Kidney (tissue), 14 donors: ENCODE measurements around the gene PLCB3. TPM values are rescaled to one million over a fixed set of nuclear protein-coding genes. Genes with fewer than 3 reads are reported as not detected.

Experiments used
- DNase-seq, 5 donors: peaks; one replicate each; pipeline ENCODE4 v3.0.0-alpha.2; 2013 to 2020
- FAIRE-seq: peaks from 2 replicates; lab custom pipeline; 2012; peaks lifted over from hg19 to GRCh38; lab: Jason Lieb, UNC
- H3K27ac ChIP-seq, 2 donors: one replicate each; pipeline ENCODE4 v1.7.0; 2013; ENCODE audit warnings: low read depth in 2 of 2, low read length in 2 of 2, inconsistent platforms in 1 of 2
- H3K27me3 ChIP-seq: one replicate; pipeline ENCODE4 v1.7.1; 2013; ENCODE audit warnings: low read length, inconsistent platforms; ENCODE audit not compliant: control insufficient read depth, insufficient read depth
- H3K36me3 ChIP-seq, 3 donors: one replicate each; pipeline versions ENCODE4 v1.7.0 to v1.7.1; 2013; ENCODE audit warnings: low read length in 3 of 3, control low read depth in 1 of 3, inconsistent platforms in 1 of 3; ENCODE audit not compliant: insufficient read depth in 3 of 3, control insufficient read depth in 2 of 3
- H3K4me1 ChIP-seq, 3 donors: one replicate each; pipeline versions ENCODE4 v1.7.0 to v1.7.1; 2013; ENCODE audit warnings: low read length in 3 of 3, inconsistent platforms in 1 of 3, low read depth in 1 of 3; ENCODE audit not compliant: control insufficient read depth in 2 of 3, insufficient read depth in 2 of 3
- H3K4me3 ChIP-seq, 3 donors: one replicate each; pipeline versions ENCODE4 v1.7.0 to v1.8.1; 2013; ENCODE audit warnings: low read length in 3 of 3, control low read depth in 1 of 3, inconsistent platforms in 1 of 3
- H3K9ac ChIP-seq, 3 donors: one replicate each; pipeline versions ENCODE4 v1.7.0 to v1.7.1; 2013; ENCODE audit warnings: low read length in 3 of 3, control low read depth in 1 of 3, inconsistent platforms in 1 of 3
- H3K9me3 ChIP-seq, 3 donors: one replicate each; pipeline versions ENCODE4 v1.7.0 to v1.7.1; 2013; ENCODE audit warnings: low read length in 3 of 3, control low read depth in 1 of 3, inconsistent platforms in 1 of 3; ENCODE audit not compliant: control insufficient read depth in 2 of 3, insufficient read depth in 1 of 3
- intact Hi-C: fragments of 100-400 bp; cut with DNase I; formaldehyde crosslinking; loops from one replicate; pipeline ENCODE4 v1.11.1; 2022
- polyA plus RNA-seq: library from polyadenylated mRNA; stranded (reverse); fragments of 350-450 nt; fragmentation: Illumina TruSeq; extraction: RNeasy Lipid Tissue Mini Kit (QIAGEN cat#74804); gene quantifications from one replicate; pipeline ENCODE4 v1.2.3, GENCODE V29; 2014; ENCODE audit warnings: low read depth, low replicate concordance; ENCODE audit not compliant: insufficient read depth
- total RNA-seq: library from RNA; stranded (reverse); fragmentation: NEBNext Ultra II Directional; extraction: Animal tissue kit (Norgen Biotek cat#: 25700); gene quantifications from one replicate; pipeline ENCODE4 v1.2.1, GENCODE V29; 2021
- TF ChIP-seq, protein P1 (sequence below): IDR thresholded peaks from 3 replicates; pipeline ENCODE4 v1.5.1; 2012; ENCODE audit warnings: mild to moderate bottlenecking, moderate library complexity, borderline replicate concordance; ENCODE audit not compliant: insufficient read depth; ENCODE audit errors: extremely low read depth
- donor health status: control.
- donor health status: control.
- donor health status: control.
- donor health status: control.
- donor health status: control.
- donor health status: DM: yes; HTN: yes; CAD: no.
- donor health status: Normal renal cell carcinoma (clear cell type).

The PLCB3 gene
- total and polyA plus RNA-seq, 2 donors from 2014 or later: 9.6 to 24.6 TPM

DNA sequence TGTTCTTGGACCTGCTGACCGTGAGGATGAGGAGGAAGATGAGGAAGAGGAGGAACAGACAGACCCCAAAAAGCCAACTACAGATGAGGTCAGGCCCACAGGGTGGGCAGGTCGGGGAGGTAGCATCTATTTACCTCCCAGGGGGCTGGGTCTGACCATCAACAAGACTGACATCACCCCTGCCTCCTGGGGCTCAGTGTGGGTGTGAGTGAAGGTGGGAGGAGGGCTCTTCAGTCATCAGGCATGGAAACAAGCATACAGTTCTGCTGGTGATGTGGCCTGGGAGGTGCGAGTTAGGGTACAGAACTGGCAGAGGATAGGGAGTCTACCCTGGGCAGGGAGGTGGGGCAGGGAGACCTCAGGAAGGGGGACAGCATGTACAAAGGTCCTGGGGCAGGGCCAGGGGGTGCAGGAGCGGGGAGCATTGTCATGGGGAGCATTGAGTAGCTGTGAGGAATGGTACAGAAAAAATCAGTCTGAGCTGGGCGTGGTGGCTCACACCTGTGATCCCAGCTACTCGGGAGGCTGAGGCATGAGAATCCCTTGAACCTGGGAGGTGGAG lies 8.9 kb downstream of the PLCB3 start:
- DNase-seq (peak in 1 of 5 donors; percentile 34), FAIRE-seq (no peak)
- no peak overlapping the region for H3K27ac ChIP-seq
- H3K27me3 ChIP-seq: no peaks in the 10 kb centered on the region
- peaks cover 0 to 8% (median 6%) of the 10 kb centered on the region in 3 donors for H3K36me3 ChIP-seq
- H3K9me3 ChIP-seq: no peaks in the 10 kb centered on the region
- intact Hi-C loops: no loop called here
- no peak overlapping the region for H3K4me3 ChIP-seq
- no peak overlapping the region for H3K9ac ChIP-seq
- H3K4me1 ChIP-seq: no peaks in the 10 kb centered on the region
- TF ChIP-seq, protein P1, sequence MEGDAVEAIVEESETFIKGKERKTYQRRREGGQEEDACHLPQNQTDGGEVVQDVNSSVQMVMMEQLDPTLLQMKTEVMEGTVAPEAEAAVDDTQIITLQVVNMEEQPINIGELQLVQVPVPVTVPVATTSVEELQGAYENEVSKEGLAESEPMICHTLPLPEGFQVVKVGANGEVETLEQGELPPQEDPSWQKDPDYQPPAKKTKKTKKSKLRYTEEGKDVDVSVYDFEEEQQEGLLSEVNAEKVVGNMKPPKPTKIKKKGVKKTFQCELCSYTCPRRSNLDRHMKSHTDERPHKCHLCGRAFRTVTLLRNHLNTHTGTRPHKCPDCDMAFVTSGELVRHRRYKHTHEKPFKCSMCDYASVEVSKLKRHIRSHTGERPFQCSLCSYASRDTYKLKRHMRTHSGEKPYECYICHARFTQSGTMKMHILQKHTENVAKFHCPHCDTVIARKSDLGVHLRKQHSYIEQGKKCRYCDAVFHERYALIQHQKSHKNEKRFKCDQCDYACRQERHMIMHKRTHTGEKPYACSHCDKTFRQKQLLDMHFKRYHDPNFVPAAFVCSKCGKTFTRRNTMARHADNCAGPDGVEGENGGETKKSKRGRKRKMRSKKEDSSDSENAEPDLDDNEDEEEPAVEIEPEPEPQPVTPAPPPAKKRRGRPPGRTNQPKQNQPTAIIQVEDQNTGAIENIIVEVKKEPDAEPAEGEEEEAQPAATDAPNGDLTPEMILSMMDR: no peak

DNA sequence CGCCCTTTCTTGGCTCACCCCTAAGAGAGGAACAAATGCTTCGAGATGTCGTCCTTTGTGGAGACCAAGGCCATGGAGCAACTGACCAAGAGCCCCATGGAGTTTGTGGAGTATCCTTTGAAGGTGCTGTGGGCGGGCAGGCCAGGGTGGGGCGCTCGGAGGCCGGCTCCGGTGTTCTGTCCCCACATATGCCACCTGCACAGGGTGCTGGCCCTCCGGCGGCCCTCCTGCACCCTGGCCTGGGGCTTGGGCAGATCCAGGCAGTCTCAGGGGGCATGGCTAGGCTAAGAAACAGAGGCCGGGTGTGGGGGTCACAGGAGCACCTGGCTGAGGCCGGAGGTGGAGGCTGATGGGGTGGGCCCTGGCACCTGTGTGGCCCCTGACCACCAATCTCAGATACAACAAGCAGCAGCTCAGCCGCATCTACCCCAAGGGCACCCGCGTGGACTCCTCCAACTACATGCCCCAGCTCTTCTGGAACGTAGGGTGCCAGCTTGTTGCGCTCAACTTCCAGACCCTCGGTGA lies 10.3 kb downstream of the PLCB3 start:
- peak in 1 of 5 donors; percentile 65 for DNase-seq

DNA sequence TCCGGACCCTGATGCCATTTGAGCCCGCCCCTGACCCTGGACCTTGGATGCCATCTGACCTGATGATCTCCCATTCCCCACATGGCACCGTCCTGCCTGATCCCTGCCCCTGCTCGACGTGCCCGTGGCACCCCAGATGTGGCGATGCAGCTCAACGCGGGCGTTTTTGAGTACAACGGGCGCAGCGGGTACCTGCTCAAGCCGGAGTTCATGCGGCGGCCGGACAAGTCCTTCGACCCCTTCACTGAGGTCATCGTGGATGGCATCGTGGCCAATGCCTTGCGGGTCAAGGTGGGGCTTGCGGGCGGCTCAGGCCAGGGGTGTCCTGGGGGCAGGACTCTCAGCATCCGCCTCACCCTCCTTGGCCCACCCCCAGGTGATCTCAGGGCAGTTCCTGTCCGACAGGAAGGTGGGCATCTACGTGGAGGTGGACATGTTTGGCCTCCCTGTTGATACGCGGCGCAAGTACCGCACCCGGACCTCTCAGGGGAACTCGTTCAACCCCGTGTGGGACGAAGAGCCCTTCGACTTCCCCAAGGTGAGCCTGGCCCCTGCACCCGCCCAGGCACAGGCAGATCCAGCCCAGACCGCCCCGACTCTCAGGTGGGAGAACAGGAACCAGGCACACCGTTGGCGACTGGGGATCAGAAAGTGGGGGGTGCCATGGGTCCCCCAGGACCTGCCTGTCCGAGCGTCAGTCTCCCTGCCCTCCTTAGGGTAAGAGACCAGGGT lies 11.1 kb downstream of the PLCB3 start:
- TF ChIP-seq, protein P1: no peak
- no peaks in the 10 kb centered on the region for H3K27me3 ChIP-seq
- intact Hi-C loops: no loop called here
- H3K9me3 ChIP-seq: no peaks in the 10 kb centered on the region
- no peaks in the 10 kb centered on the region for H3K4me1 ChIP-seq
- no peak overlapping the region for H3K27ac ChIP-seq
- DNase-seq (peak in 1 of 5 donors; percentile 75), FAIRE-seq (no peak)
- no peak overlapping the region for H3K4me3 ChIP-seq
- H3K36me3 ChIP-seq: peaks cover 0 to 10% (median 0%) of the 10 kb centered on the region in 3 donors
- no peak overlapping the region for H3K9ac ChIP-seq

More for the DNA sequence above, 10.3 kb downstream of the PLCB3 start:
- no peak for FAIRE-seq
- no peak overlapping the region for H3K9ac ChIP-seq
- intact Hi-C loops: no loop called here
- H3K4me1 ChIP-seq: no peaks in the 10 kb centered on the region
- no peaks in the 10 kb centered on the region for H3K27me3 ChIP-seq
- no peaks in the 10 kb centered on the region for H3K9me3 ChIP-seq
- H3K27ac ChIP-seq: no peak overlapping the region
- H3K36me3 ChIP-seq: peaks cover 0 to 10% (median 0%) of the 10 kb centered on the region in 3 donors
- TF ChIP-seq, protein P1: no peak
- no peak overlapping the region for H3K4me3 ChIP-seq
